WERI-Rb-1 (cell line): ENCODE measurements around the gene OCIAD1.
A peak's percentile ranks its signal among the peaks of the same experiment; 100 is the strongest.
"Not testable (repeated sequence)": the region's sequence is repeated elsewhere in the genome, so short reads cannot be mapped to it uniquely, and the experiment has no call there.

ENCODE experiments used
- DNase-seq: peaks from one replicate; pipeline ENCODE4 v3.0.0-alpha.2; 2020
- H3K27ac ChIP-seq: fragments of 250-450 bp; sonication (Bioruptor Pico); 2 replicates; pipeline ENCODE4 v1.5.1; 2020; ENCODE audit warnings: mild to moderate bottlenecking, moderate library complexity
- H3K27me3 ChIP-seq: fragments of 250-450 bp; sonication (Bioruptor Pico); 2 replicates; pipeline ENCODE4 v1.5.1; 2021; ENCODE audit warnings: mild to moderate bottlenecking, low read depth, moderate library complexity; ENCODE audit not compliant: insufficient read depth, severe bottlenecking
- H3K36me3 ChIP-seq: fragments of 250-450 bp; sonication (Bioruptor Pico); 2 replicates; pipeline ENCODE4 v1.5.1; 2020; ENCODE audit warnings: mild to moderate bottlenecking, moderate library complexity
- H3K4me3 ChIP-seq: 2 replicates; pipeline ENCODE4 v1.5.1; 2011; ENCODE audit warnings: low read depth, mild to moderate bottlenecking, control low read depth, low read length
- H3K9me3 ChIP-seq: fragments of 250-450 bp; sonication (Bioruptor Pico); 2 replicates; pipeline ENCODE4 v1.5.1; 2021; ENCODE audit warnings: mild to moderate bottlenecking, moderate library complexity; ENCODE audit not compliant: severe bottlenecking
- TF ChIP-seq, protein P1 (sequence below): IDR thresholded peaks from 2 replicates; pipeline ENCODE4 v1.5.1; 2011; ENCODE audit warnings: low read depth, mild to moderate bottlenecking, control low read depth, inconsistent platforms, low read length

The OCIAD1 gene

DNA sequence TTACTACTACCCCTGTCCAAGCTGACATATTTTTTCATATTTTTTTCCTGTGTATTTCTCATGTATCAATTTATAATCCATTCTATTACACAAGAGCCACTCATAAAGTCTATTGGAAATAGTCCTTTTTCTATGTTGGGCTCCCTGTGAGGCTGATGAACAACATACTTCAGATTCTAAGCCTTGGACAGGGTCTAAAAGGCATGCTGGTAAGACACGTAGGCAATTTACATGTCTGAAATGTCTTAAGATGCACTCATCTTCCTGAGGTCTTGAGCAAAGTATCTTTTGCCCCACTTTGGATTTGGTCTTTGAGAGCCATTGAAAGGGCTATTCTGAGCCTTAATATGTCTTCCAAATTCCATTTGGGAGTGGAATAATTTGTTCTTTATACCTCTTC is 31.8 kb downstream of the OCIAD1 start:
- H3K27ac ChIP-seq, result no peak overlapping the region
- TF ChIP-seq, protein P1, sequence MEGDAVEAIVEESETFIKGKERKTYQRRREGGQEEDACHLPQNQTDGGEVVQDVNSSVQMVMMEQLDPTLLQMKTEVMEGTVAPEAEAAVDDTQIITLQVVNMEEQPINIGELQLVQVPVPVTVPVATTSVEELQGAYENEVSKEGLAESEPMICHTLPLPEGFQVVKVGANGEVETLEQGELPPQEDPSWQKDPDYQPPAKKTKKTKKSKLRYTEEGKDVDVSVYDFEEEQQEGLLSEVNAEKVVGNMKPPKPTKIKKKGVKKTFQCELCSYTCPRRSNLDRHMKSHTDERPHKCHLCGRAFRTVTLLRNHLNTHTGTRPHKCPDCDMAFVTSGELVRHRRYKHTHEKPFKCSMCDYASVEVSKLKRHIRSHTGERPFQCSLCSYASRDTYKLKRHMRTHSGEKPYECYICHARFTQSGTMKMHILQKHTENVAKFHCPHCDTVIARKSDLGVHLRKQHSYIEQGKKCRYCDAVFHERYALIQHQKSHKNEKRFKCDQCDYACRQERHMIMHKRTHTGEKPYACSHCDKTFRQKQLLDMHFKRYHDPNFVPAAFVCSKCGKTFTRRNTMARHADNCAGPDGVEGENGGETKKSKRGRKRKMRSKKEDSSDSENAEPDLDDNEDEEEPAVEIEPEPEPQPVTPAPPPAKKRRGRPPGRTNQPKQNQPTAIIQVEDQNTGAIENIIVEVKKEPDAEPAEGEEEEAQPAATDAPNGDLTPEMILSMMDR, result no peak
- H3K4me3 ChIP-seq, result no peak overlapping the region
- no peaks in the 10 kb centered on the region for H3K27me3 ChIP-seq
- no peak for DNase-seq
- peaks cover 30% of the 10 kb centered on the region for H3K36me3 ChIP-seq
- H3K9me3 ChIP-seq, result peaks cover 8% of the 10 kb centered on the region

GRCh38 chr4:48863728-48864127 is 32.8 kb downstream of the OCIAD1 start:
- TF ChIP-seq, protein P1, result no peak
- Histone ChIP-seq H3K27ac (no peak overlapping the region), H3K27me3 (no peaks in the 10 kb centered on the region), H3K9me3 (peaks cover 8% of the 10 kb centered on the region), H3K36me3 (peaks cover 21% of the 10 kb centered on the region), H3K4me3 (no peak overlapping the region)
- no peak for DNase-seq

- H3K27me3 ChIP-seq, H3K9me3 ChIP-seq, H3K27ac ChIP-seq, H3K4me3 ChIP-seq, DNase-seq: not testable (repeated sequence)
- peaks cover 14% of the 10 kb centered on the region for H3K36me3 ChIP-seq
Measured at GRCh38 chr4:48864696-48865095, 33.8 kb downstream of the OCIAD1 start.

DNA sequence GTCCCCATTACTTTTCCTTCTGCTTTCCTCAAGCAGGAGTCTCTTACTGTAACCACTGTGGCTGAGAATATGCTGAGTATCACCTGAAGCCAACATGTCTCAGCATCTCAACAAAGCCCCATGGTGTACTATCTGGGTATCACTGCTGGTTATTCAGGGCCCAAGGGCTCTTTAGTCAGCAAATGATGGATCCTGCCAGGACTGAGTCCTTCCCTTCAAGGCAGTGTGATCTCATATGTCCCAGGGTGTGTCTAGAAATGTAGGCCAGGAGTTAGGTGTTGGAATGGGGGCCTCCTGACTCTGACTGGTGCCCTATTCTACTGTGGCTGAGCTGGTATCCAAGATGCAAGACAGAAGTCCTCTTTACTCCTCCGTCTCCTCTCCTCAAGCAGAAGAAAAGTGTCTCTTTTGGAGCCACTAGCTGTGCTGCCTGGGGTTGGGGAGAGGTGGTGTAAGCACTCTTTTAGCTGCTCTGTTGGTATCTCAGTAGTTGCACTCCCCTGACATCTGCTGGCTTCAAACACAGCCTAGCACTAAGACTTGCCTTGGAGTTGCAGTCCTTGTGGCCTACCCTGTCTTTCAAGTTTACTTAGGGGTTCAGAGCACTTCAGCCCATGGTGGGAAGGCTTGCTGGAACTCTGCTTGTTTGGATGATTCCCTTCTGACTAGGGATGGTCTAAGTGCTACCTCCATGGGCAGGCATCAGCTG is 47.1 kb downstream of the OCIAD1 start:
- TF ChIP-seq, protein P1, result peak; percentile 34; the same call in 1 of the 2 replicates
- H3K27ac ChIP-seq, result no peak overlapping the region
- H3K27me3 ChIP-seq, result no peaks in the 10 kb centered on the region
- H3K4me3 ChIP-seq, result no peak overlapping the region
- DNase-seq, result no peak
- H3K9me3 ChIP-seq, result no peaks in the 10 kb centered on the region
- H3K36me3 ChIP-seq, result no peaks in the 10 kb centered on the region

DNA sequence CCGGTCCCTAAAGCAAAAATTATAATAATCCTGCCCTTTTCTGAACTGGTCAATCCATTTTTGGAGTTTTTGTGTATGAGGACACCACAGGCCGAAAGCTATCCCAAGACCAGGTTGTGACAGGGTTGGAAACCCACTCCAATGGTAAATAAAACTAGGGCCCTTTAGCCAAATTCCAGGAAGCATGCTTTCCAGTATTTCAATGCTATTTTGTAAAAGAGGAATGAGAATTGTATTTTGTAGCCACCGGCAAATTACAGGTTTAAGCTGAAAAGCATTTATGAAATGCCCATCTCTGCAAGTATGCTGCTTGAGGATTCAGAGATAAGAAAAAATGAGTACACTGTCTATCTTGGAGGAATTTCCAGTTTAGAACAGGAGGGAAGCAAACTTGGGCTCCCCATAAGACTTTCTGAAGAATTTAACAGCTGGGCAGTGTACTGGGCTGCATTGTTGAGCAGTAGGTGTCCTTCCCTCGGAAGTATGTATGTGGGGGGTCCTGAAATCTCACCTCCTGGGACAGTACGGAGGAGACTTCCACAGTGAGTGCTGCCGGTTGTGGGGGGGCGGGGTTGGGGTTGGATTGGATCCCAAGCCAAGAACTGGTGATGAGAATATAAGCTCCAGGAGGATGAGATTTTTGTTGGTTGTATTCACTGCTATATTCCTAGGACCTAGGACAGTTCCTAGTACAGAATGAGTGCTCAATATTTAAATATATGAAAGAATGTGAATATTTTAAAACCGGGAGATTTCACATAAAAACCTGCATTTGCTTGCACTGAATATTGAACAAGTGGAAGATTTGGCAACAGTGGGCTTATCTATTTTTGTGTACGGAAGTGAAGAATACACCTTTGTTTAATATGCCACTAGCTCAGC is 48.9 kb downstream of the OCIAD1 start:
- Histone ChIP-seq H3K4me3 (no peak overlapping the region), H3K36me3 (no peaks in the 10 kb centered on the region; the same call in 1 of the 2 replicates), H3K27me3 (no peaks in the 10 kb centered on the region), H3K27ac (no peak overlapping the region), H3K9me3 (no peaks in the 10 kb centered on the region)
- no peak for DNase-seq
- TF ChIP-seq, protein P1, result no peak

DNA sequence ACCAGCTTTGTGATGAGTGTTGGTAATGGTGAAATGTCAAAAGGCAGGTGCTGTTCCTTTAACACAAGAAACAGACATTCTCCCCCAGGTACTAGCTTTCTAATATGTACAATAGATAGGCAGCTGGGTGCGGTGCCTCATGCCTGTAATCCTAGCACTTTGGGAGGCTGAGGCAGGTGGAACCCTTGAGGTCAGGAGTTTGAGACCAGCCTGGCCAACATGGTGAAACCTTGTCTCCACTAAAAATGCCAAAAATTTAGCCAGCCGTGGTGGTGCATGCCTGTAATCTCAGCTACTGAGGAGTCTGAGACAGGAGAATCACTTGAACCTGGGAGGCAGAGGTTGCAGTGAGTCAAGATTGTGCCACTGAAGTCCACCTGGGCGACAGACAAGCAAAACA is 50.8 kb downstream of the OCIAD1 start:
- H3K4me3 ChIP-seq, H3K9me3 ChIP-seq, DNase-seq, H3K36me3 ChIP-seq, H3K27ac ChIP-seq, H3K27me3 ChIP-seq: not testable (repeated sequence)

GRCh38 chr4:48889750-48890149 is 58.9 kb downstream of the OCIAD1 start:
- not testable (repeated sequence) for H3K27me3 ChIP-seq, DNase-seq
- H3K36me3 ChIP-seq, result peaks cover 50% of the 10 kb centered on the region

More at GRCh38 chr4:48889750-48890149, 58.9 kb downstream of the OCIAD1 start:
- H3K4me3 ChIP-seq, H3K27ac ChIP-seq, H3K9me3 ChIP-seq: not testable (repeated sequence)
